OCI-LY7 (cell line): ENCODE results near the gene CCDC124. TPM values are rescaled to one million over a fixed set of nuclear protein-coding genes. Genes with fewer than 3 reads are reported as not detected.
"Not testable (repeated sequence)": the region's sequence is repeated elsewhere in the genome, so short reads cannot be mapped to it uniquely, and the experiment has no call there.

ENCODE experiments used
- BruUV-seq: library from RNA; stranded (reverse); fragments of 400-500 nt; replicated peaks from 2 replicates; lab custom pipeline; 2021; lab: Mats Ljungman, UMichigan
- CTCF ChIA-PET: fragments of 300-600 bp; sonication (Branson Sonifier 250); formaldehyde crosslinking; loops from one replicate; lab custom pipeline; 2022; ENCODE audit warnings: antibody characterized with exemption; ENCODE audit not compliant: unreplicated experiment; lab: Charles Lee
- POLR2A ChIA-PET: fragments of 300-600 bp; sonication (Branson Sonifier 250); formaldehyde crosslinking; loops from one replicate; lab custom pipeline; 2022; ENCODE audit warnings: antibody characterized with exemption; lab: Charles Lee
- DNase-seq: peaks from one replicate; pipeline ENCODE4 v3.0.0-alpha.2; 2015; ENCODE audit warnings: low spot score
- H2AFZ ChIP-seq: fragments of 200-600 bp; sonication (generic), shearing (Covaris generic); 2 replicates; pipeline ENCODE4 v1.6.1; 2014; ENCODE audit warnings: mild to moderate bottlenecking, antibody characterized with exemption, low read length, moderate library complexity
- H3K27ac ChIP-seq: fragments of 200-600 bp; sonication (generic); 2 replicates; pipeline ENCODE4 v1.5.1; 2014; ENCODE audit warnings: mixed run types, low read depth, mild to moderate bottlenecking, moderate library complexity, low read length, inconsistent platforms; ENCODE audit not compliant: poor library complexity, severe bottlenecking
- H3K36me3 ChIP-seq: fragments of 200-600 bp; sonication (generic); 2 replicates; pipeline ENCODE4 v1.6.1; 2014; ENCODE audit warnings: mild to moderate bottlenecking, antibody characterized with exemption, low read length, moderate library complexity, mixed read lengths; ENCODE audit not compliant: insufficient read depth
- H3K4me1 ChIP-seq: fragments of 200-600 bp; sonication (generic); 2 replicates; pipeline ENCODE4 v1.5.1; 2014; ENCODE audit warnings: mild to moderate bottlenecking, low read length; ENCODE audit not compliant: insufficient read depth, poor library complexity, severe bottlenecking
- H3K4me2 ChIP-seq: fragments of 200-600 bp; sonication (generic); 2 replicates; pipeline ENCODE4 v1.6.1; 2014; ENCODE audit warnings: mild to moderate bottlenecking, low read length
- H3K4me3 ChIP-seq: fragments of 200-600 bp; sonication (generic); 2 replicates; pipeline ENCODE4 v1.5.1; 2014; ENCODE audit warnings: mild to moderate bottlenecking, low read depth, low read length; ENCODE audit not compliant: poor library complexity, severe bottlenecking
- H3K79me2 ChIP-seq: fragments of 200-600 bp; sonication (generic); 2 replicates; pipeline ENCODE4 v1.6.1; 2016; ENCODE audit warnings: low read depth, mild to moderate bottlenecking, low read length, moderate library complexity, mixed read lengths; ENCODE audit not compliant: insufficient read depth
- H3K9me2 ChIP-seq: fragments of 200-600 bp; sonication (generic); 2 replicates; pipeline ENCODE4 v1.6.1; 2016; ENCODE audit warnings: mild to moderate bottlenecking, low read length, mixed read lengths; ENCODE audit not compliant: insufficient read depth
- H3K9me3 ChIP-seq: fragments of 200-600 bp; sonication (generic); 2 replicates; pipeline ENCODE4 v1.6.1; 2014; ENCODE audit warnings: mild to moderate bottlenecking, mixed run types, low read length, mixed read lengths
- H4K20me1 ChIP-seq: fragments of 200-600 bp; sonication (generic); 2 replicates; pipeline ENCODE4 v1.6.1; 2014; ENCODE audit warnings: mild to moderate bottlenecking, antibody characterized with exemption, low read length, moderate library complexity, mixed read lengths; ENCODE audit not compliant: insufficient read depth
- EZH2phosphoT487 ChIP-seq: fragments of 200-600 bp; sonication (generic); IDR thresholded peaks from 2 replicates; pipeline ENCODE4 v1.6.1; 2018; ENCODE audit warnings: low read depth, borderline replicate concordance, mild to moderate bottlenecking, mixed run types, antibody characterized with exemption, low read length, moderate library complexity, mixed read lengths
- intact Hi-C: fragments of 100-400 bp; cut with micrococcal nuclease; formaldehyde crosslinking; loops from one replicate; pipeline ENCODE4 v1.10.0; 2022; ENCODE audit not compliant: unreplicated experiment
- total RNA-seq, 2 experiments: library from RNA; depleted of rRNA in 1 of 2; stranded (reverse); fragments of >200 nt in 1 of 2; shearing (Covaris generic) in 1 of 2; gene quantifications; 2 replicates each; pipeline ENCODE4 v1.2.3, GENCODE V29; 2014 to 2022
- TF ChIP-seq, protein P1 (sequence below): fragments of 200-600 bp; sonication (generic); conservative IDR thresholded peaks from 2 replicates; pipeline ENCODE4 v1.5.1; 2014; ENCODE audit warnings: mild to moderate bottlenecking, antibody characterized with exemption, low read length, moderate library complexity, mixed read lengths

The CCDC124 gene
- total RNA-seq, 2 experiments from 2014 or later = 57.5 to 106 TPM

GRCh38 chr19:17982430-17982829, 49.6 kb downstream of the CCDC124 start:
- no TSS peak for BruUV-seq
- peaks cover 13% of the 10 kb centered on the region for H3K4me1 ChIP-seq
- no peaks in the 10 kb centered on the region for H3K79me2 ChIP-seq
- H3K9me2 ChIP-seq = no peaks in the 10 kb centered on the region
- H3K36me3 ChIP-seq = no peaks in the 10 kb centered on the region
- intact Hi-C loops = no loop called here
- H2AFZ ChIP-seq = no peak overlapping the region
- TF ChIP-seq EZH2phosphoT487 = no peak
- TF ChIP-seq, protein P1, sequence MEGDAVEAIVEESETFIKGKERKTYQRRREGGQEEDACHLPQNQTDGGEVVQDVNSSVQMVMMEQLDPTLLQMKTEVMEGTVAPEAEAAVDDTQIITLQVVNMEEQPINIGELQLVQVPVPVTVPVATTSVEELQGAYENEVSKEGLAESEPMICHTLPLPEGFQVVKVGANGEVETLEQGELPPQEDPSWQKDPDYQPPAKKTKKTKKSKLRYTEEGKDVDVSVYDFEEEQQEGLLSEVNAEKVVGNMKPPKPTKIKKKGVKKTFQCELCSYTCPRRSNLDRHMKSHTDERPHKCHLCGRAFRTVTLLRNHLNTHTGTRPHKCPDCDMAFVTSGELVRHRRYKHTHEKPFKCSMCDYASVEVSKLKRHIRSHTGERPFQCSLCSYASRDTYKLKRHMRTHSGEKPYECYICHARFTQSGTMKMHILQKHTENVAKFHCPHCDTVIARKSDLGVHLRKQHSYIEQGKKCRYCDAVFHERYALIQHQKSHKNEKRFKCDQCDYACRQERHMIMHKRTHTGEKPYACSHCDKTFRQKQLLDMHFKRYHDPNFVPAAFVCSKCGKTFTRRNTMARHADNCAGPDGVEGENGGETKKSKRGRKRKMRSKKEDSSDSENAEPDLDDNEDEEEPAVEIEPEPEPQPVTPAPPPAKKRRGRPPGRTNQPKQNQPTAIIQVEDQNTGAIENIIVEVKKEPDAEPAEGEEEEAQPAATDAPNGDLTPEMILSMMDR = no peak
- no peak overlapping the region for H3K27ac ChIP-seq
- H3K4me3 ChIP-seq = no peak overlapping the region
- no peaks in the 10 kb centered on the region for H3K9me3 ChIP-seq
- CTCF ChIA-PET = no interaction called here
- POLR2A ChIA-PET = interaction anchor here (0.7 kb wide), 1 partner anchor 105 kb away, joined by 3 read pairs; no protein-coding TSS in a partner anchor
- DNase-seq = no peak
- H3K4me2 ChIP-seq = no peak overlapping the region
- no peaks in the 10 kb centered on the region for H4K20me1 ChIP-seq

GRCh38 chr19:17985037-17985818, 52.4 kb downstream of the CCDC124 start:
- no peak overlapping the region for H3K4me3 ChIP-seq
- TF ChIP-seq EZH2phosphoT487 = no peak
- TF ChIP-seq, protein P1 = no peak
- no peaks in the 10 kb centered on the region for H3K79me2 ChIP-seq
- H3K36me3 ChIP-seq = no peaks in the 10 kb centered on the region
- H3K9me2 ChIP-seq = no peaks in the 10 kb centered on the region
- no TSS peak for BruUV-seq
- no peaks in the 10 kb centered on the region for H4K20me1 ChIP-seq
- no peak for DNase-seq
- POLR2A ChIA-PET = no interaction called here
- H3K4me2 ChIP-seq = no peak overlapping the region
- H2AFZ ChIP-seq = no peak overlapping the region
- peaks cover 4% of the 10 kb centered on the region for H3K4me1 ChIP-seq
- H3K27ac ChIP-seq = no peak overlapping the region
- no peaks in the 10 kb centered on the region for H3K9me3 ChIP-seq
- CTCF ChIA-PET = no interaction called here
- intact Hi-C loops = no loop called here

GRCh38 chr19:17986569-17986968, 53.8 kb downstream of the CCDC124 start:
- CTCF ChIA-PET = not testable (repeated sequence)

More at GRCh38 chr19:17986569-17986968, 53.8 kb downstream of the CCDC124 start:
- BruUV-seq, DNase-seq, H3K4me2 ChIP-seq, POLR2A ChIA-PET, intact Hi-C loops, H3K27ac ChIP-seq, H3K36me3 ChIP-seq, H3K79me2 ChIP-seq, H2AFZ ChIP-seq, H3K9me2 ChIP-seq, H4K20me1 ChIP-seq, H3K4me3 ChIP-seq, H3K9me3 ChIP-seq, H3K4me1 ChIP-seq: not testable (repeated sequence)
